GM12891 (cell line): Measurements from ENCODE around the gene RHEX.
A peak's percentile ranks its signal among the peaks of the same experiment; 100 is the strongest.

Experiments
- DNase-seq: peaks from one replicate; pipeline ENCODE4 v3.0.0; 2011; ENCODE audit warnings: low spot score; ENCODE audit not compliant: insufficient read length
- FAIRE-seq: peaks from 2 replicates; lab custom pipeline; 2011; peaks lifted over from hg19 to GRCh38; lab: Jason Lieb, UNC
- PAX5 ChIP-seq: IDR thresholded peaks from 2 replicates; pipeline ENCODE4 v1.6.1; 2011; ENCODE audit warnings: low read length, moderate library complexity, mild to moderate bottlenecking; ENCODE audit not compliant: insufficient read depth, severe bottlenecking
- POLR2A ChIP-seq: IDR thresholded peaks from 2 replicates; pipeline ENCODE4 v1.6.1; 2011; ENCODE audit warnings: low read depth, low read length, control low read depth
- POLR2AphosphoS5 ChIP-seq: IDR thresholded peaks from 2 replicates; pipeline ENCODE4 v1.6.1; 2011; ENCODE audit warnings: low read depth, low read length, control low read depth
- POU2F2 ChIP-seq: IDR thresholded peaks from 2 replicates; pipeline ENCODE4 v1.6.1; 2011; ENCODE audit warnings: low read depth, mild to moderate bottlenecking, control low read depth, low read length, moderate library complexity
- SPI1 ChIP-seq: IDR thresholded peaks from 2 replicates; pipeline ENCODE4 v1.6.1; 2011; ENCODE audit warnings: low read depth, low read length, control low read depth
- TAF1 ChIP-seq: IDR thresholded peaks from 2 replicates; pipeline ENCODE4 v1.6.1; 2011; ENCODE audit warnings: low read depth, low read length, control low read depth

Gene RHEX

DNA sequence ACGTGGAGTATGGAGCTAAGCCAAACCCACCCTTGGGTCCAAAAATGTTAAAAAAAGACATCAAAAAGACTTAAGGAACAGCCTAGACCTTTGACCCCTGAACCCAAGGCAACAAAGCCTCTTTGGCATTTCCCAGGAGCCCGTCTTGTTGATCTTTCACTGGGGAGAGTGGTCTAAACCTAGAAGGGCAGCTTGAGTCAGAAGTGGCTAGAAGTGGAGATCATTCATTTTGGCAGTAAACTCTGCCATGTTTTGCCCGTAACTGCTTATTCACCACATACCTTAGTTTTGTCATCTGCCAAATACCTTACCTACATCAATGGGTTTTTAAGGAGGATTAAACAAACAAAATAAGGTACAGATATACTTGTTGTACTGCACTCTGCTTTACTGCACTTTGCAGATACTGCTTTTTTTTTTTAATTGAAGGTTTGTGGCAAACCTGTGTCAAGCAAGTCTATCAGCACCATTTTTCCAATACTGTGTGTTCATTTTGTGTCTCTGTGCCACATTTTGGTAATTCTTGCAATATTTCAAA is 27.6 kb upstream of the RHEX start:
- TF ChIP-seq TAF1 (no peak), PAX5 (no peak), POLR2AphosphoS5 (no peak), SPI1 (no peak), POU2F2 (no peak), POLR2A (no peak)
- FAIRE-seq (no peak), DNase-seq (no peak)

DNA sequence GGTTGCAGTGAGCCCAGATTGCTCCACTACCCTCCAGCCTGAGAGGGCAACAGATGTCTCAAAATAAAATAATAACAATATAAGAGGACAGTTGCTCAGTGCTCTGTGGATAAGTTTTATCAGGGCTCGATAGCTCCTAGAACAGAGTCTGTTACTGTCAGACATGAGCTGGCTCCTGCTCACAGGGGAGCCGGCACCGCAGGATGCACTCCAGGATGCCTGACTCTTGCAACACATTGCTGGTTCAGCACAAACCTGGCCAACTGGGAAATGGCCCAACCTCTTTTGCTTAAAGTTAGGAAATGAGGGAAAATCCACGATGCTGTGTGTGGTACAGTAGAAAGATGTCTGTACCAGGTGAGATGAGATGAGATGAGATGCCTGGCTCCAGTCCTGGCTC is 23.5 kb upstream of the RHEX start:
- DNase-seq (no peak), FAIRE-seq (no peak)
- TF ChIP-seq POLR2AphosphoS5 (no peak), PAX5 (no peak), POU2F2 (no peak), SPI1 (no peak), TAF1 (no peak), POLR2A (no peak)

DNA sequence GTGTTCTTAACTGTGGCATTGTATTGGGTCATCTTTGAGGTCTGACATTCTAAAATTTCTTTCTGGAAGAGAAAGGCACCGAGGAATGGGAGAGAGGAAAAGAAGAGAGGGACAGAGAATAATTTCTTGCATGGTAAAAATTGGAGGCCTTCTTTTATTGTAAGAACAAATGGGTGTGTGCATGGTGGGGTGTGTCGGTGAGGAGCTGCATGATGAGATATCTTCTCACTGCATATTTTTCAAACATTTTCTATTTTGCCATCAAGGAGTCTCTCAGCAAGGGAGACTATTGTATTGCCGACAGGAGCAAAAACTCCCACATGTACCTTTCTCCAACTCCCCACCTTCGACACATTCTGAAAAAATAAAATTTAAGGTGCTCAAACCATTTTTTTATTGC is 22.8 kb upstream of the RHEX start:
- no peak for DNase-seq
- TF ChIP-seq TAF1 = no peak
- TF ChIP-seq POLR2AphosphoS5 = no peak
- no peak for TF ChIP-seq POLR2A
- TF ChIP-seq POU2F2 = no peak
- TF ChIP-seq PAX5 = no peak
- no peak for TF ChIP-seq SPI1
- FAIRE-seq = no peak

DNA sequence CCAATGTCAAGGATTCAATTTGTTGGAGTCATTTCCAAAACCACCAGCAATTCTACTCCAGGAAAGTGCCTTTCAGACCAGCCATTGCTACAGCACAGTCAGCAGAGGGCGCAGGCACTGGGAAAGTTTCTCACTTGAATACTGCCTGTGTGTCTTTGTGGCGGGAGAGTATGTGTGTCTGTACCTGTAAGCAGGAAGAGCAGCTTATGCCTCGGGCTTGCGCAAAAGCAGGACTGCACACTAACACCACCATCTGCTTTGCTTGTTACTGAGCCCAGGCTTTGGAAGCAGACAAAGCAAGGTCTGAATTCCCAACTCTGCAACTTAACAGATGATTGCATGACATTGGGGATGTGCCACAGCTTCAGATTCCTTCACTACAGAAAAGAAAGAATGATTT is 22.3 kb upstream of the RHEX start:
- peak; percentile 91 for FAIRE-seq
- DNase-seq = no peak
- TF ChIP-seq TAF1 (no peak), POLR2A (no peak), POLR2AphosphoS5 (no peak)

DNA sequence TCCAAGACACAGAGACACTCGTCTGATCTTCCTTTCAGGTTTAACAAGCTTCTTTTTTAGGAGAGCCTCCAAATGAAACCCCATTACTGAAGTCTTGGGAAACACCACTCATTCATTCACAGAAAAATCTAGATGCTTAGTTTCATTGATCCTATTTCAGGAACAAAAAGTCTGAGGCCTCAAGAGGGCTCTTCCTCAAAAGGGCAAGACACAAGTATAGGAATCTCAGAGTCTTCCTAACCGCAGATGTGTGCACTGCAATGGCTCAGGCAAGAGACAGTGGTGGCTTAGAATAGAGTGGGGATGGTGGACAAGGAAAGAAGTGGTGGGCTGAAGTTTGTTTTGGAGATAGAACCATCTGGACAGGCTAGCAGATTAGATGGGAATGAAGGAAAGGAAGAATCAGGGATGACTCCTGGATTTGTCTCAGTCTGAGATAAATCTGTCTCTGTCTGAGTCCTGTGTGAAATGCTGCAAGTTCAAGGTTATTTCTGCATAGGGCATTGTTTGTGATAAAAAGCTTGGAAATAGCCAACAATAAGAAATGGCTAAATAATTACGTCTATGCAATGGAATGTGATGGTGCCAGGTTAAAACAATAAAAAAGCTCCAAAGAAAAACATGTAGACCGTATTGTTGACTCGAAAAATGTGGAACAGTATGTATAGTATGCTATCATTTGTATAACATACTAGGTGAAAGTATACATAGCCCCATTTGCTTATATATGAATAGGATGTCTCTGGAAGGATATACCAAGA is 20.4 kb upstream of the RHEX start:
- TF ChIP-seq POLR2AphosphoS5 = no peak
- TF ChIP-seq POU2F2 = no peak
- no peak for TF ChIP-seq PAX5
- TF ChIP-seq POLR2A = no peak
- no peak for TF ChIP-seq TAF1
- FAIRE-seq (no peak), DNase-seq (no peak)

DNA sequence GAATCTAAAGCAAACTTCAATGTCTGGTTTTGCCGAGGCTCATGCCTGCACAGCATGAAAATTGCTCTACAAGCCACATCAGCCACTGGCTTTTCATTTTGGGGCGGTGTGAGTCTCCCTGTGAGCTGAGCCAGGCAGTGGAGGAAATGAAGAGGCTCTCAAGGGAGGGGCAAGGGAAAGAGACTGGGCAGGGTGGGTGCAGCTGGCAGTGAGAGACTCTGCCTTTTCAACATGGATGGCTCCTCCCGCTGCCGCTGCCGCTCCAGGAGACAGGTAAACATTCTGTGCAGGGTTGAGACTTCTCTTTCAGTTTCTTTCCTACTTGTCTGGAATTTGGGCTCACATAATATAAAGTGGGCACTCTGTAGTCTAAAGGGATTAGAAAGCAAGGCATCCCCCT is 17.9 kb upstream of the RHEX start:
- DNase-seq (no peak), FAIRE-seq (no peak)
- no peak for TF ChIP-seq TAF1
- no peak for TF ChIP-seq POLR2A
- no peak for TF ChIP-seq POLR2AphosphoS5
- no peak for TF ChIP-seq SPI1
- TF ChIP-seq POU2F2 = no peak
- no peak for TF ChIP-seq PAX5

DNA sequence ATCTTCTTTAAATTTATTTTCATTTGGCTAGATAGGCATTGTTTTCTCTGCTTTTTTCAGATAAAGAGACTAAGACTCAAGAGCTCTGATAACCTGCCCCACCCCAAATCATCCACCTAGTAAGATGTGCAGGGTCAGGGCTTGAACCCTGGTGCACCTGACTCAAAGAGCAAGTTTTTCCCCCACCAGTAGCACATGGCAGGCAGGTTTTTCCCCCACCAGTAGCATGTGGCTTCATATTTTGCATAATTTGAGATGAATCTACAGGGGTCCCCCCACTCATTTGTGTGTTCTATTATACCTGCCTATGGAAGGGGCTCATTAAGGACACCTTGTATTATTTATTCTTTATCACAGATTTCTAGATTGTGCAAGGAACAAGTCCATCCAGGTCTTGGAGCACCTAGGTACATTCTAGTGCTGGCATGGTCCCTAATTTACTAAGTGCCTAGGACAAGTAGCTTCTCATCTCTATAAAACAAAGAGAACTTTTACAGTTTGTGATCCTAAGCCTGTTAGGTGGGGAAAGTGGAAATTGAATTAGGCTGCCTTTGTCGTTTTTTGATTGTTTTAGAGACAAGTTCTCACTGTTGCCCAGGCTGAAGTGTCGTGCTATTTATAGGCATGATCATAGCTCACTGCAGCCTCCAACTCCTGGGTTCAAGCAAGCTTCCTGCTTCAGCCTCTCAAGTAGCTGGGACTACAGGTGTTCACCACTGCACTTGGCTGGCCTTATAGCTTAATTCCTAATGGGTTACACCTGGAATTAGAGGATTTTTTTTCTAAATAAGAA is 16.1 kb upstream of the RHEX start:
- peak; percentile 68 for TF ChIP-seq POU2F2
- TF ChIP-seq PAX5 = no peak
- FAIRE-seq (no peak), DNase-seq (no peak)

DNA sequence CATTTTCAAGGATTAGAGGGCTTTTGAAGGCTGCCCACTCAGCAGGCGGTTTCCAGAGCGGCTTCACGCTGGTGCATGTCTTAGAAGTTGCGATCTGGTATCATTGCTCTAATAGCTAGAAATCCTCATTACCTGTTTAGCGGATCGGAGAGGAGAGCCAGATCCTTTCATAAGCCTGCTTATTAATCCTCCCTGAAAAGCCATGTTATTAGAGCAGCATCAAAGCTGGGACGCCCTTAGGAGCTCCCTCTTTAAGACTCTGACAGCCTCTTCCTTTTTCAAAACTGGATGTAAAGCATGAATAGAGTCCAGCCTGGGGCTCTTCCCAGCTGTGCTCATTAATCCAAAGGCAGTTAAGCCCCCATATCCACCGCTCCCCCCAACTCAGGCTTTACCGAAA is 15.4 kb upstream of the RHEX start:
- no peak for FAIRE-seq
- no peak for DNase-seq
- TF ChIP-seq SPI1 (no peak), TAF1 (no peak), PAX5 (no peak), POU2F2 (no peak)

DNA sequence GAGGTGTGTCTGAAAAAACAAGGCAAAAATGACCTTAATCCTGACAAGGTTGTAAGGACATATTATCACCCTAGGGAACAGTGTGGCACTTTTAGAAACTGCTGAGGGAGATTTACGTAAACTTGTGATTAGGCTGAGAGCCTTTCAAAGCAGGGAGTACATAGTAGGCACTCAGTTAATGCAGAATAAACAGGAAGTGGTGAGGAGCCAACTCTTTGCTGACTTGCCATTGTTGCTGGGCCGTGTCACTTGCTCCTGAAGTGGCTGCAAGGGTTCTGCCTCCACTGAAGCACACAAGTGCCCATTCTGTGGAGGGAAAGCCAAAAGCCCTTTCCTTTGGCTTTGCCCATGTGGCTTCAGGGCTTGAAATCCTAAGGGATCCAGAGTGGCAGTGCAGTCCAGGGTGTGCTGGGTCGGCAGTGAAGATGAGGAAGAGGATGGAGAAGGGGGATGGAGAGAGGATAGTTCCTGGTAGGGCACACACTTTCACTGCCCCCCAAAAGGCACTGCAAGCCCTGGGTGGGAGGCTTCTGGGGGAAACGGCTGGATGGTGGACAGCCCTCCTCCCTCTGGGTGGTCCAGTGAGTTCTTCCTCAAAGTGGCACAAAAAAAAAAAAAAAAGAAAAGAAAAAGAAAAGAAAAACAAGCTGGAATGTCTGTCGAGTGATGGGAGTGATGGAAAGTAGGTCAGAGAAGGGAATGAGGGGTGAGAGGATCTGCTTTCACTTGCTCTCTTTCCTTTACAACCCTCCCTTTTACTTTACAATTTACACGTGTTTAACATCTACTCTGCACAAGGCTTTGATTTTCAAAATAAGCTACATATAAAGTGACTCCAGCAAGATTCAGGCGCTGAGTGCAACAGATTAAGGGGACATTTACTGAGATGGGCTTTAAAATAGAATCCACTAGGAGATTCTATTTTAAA is 13.7 kb upstream of the RHEX start:
- FAIRE-seq (no peak), DNase-seq (no peak)
- no peak for TF ChIP-seq PAX5
- TF ChIP-seq SPI1 = peak; percentile 41; the same call in 1 of the 2 replicates

DNA sequence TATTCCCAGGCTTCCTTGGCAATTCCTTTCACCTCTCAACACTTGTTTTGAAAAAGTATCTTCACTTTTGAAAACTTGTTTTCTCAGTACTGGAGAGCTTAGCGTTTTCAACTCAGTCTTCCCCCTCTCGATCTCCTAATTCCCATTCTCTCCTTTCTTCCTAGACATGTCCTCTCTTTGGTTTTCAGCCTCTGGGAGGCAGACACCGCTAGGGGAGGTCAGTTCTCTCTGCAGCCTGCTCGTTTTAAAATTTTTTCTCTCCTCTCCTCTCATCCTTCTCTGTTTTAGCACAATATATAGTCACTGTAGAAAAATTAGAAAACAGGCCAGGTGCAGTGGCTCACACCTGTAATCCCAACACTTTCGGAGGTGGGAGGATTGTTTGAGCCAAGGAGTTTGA is 12.6 kb upstream of the RHEX start:
- no peak for TF ChIP-seq POU2F2
- TF ChIP-seq PAX5 = no peak
- FAIRE-seq (no peak), DNase-seq (no peak)
